ENCODE results near the gene MTUS2.

MTUS2 gene

DNA sequence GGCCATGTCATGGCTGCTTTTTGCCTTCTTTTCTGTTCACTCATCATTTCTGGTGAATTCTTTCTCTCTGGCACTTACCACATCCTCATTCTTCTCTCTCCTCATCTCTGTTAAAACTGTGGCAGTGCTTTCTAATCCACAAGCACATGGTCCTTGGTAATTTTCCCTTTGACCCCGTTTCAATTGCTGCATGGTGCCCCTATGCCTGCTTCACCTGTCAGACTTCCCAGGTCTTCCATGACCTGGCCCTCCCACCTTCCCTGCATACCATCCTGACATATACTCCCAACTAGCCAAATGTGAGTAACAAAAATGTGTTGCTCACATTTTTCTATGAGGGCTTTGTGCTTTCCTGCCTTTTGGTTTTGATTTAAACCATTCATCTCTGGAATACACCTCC lies 286.5 kb downstream of the MTUS2 start:
- no peak overlapping the region for H3K4me3 ChIP-seq (ENCODE audit: low read depth, low read length)
- TF ChIP-seq, protein P1, sequence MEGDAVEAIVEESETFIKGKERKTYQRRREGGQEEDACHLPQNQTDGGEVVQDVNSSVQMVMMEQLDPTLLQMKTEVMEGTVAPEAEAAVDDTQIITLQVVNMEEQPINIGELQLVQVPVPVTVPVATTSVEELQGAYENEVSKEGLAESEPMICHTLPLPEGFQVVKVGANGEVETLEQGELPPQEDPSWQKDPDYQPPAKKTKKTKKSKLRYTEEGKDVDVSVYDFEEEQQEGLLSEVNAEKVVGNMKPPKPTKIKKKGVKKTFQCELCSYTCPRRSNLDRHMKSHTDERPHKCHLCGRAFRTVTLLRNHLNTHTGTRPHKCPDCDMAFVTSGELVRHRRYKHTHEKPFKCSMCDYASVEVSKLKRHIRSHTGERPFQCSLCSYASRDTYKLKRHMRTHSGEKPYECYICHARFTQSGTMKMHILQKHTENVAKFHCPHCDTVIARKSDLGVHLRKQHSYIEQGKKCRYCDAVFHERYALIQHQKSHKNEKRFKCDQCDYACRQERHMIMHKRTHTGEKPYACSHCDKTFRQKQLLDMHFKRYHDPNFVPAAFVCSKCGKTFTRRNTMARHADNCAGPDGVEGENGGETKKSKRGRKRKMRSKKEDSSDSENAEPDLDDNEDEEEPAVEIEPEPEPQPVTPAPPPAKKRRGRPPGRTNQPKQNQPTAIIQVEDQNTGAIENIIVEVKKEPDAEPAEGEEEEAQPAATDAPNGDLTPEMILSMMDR (conservative IDR thresholded peaks at IDR 0.05; ENCODE audit: low read depth, low read length): no peak
- DNase-seq (ENCODE audit: low read depth): no peak

DNA sequence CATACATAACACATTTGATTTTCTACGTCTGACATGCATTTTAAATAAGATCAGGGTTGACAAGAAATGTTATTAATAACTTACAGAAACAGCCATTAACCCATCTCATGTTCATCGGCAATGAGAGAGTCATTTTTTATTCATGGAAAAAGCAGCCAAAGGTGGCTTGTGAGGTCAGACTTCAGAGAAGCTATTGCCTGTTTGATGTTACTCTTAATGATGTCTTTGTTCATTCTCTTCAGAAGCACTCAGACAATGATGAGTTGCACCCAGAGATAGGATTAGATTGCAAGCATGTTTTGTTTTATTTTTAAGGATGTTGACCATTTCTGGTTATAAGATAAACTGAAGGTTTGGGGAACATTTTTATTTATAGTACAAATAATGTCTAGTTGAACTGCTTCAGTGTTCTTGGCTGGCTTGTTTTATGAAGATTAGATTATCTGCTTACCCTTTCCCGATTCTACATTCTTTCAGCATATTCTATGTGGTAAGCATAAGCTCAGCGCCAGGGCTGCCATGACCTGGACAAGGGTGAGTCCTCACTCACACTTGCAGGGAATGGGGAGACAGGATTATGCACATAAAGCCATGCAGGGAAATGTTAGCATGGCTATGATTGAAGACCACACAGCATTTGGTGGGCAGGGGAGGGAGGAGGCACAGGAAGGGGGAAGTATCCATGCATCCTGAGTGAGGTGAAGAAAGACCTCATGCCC lies 288.1 kb downstream of the MTUS2 start:
- no peak for DNase-seq (ENCODE audit: low read depth)
- H3K4me3 ChIP-seq (ENCODE audit: low read depth, low read length): no peak overlapping the region
- TF ChIP-seq, protein P1 (conservative IDR thresholded peaks at IDR 0.05; ENCODE audit: low read depth, low read length): no peak

DNA sequence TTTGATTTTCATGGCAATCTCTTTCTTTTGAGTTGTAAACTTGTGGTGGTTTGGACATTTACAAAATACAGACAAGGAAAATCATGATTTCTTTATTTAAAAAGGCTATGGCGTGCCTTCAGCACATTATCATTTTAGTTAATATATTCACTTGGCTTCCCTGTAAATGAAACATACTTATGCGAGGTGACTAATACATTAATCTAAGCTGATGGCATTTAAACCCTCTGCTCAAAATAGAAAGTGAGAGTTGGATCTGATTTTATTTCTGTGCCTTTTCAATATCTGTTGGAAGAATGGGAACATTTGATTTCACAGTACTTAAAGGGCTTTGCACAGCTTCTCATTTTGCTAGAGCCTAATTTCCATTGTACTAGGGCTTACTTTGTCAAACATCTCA lies 289.8 kb downstream of the MTUS2 start:
- no peak for DNase-seq (ENCODE audit: low read depth)
- H3K4me3 ChIP-seq (ENCODE audit: low read depth, low read length): no peak overlapping the region
- TF ChIP-seq, protein P1 (conservative IDR thresholded peaks at IDR 0.05; ENCODE audit: low read depth, low read length): no peak

DNA sequence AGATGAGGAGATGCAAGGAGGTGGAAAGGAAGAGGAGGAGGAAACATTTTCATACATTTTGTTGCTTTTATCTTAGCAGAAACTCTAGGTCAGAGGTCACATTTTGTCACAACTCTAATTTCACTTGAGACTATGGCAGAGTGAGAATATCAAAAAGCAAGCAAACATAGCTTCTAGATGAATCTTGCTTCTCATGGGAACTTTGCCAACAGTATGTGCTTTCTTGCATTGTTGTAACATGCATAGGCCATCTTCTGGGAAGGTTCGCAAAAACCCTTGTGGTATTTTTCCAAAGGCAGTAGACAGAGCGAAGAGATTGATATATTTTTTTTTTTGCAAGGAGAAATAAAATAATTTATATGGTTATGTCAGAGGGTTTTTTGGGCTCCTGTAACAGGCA lies 291.3 kb downstream of the MTUS2 start:
- TF ChIP-seq, protein P1 (conservative IDR thresholded peaks at IDR 0.05; ENCODE audit: low read depth, low read length): no peak
- H3K4me3 ChIP-seq (ENCODE audit: low read depth, low read length): no peak overlapping the region
- peak; percentile 43 for DNase-seq (ENCODE audit: low read depth)

DNA sequence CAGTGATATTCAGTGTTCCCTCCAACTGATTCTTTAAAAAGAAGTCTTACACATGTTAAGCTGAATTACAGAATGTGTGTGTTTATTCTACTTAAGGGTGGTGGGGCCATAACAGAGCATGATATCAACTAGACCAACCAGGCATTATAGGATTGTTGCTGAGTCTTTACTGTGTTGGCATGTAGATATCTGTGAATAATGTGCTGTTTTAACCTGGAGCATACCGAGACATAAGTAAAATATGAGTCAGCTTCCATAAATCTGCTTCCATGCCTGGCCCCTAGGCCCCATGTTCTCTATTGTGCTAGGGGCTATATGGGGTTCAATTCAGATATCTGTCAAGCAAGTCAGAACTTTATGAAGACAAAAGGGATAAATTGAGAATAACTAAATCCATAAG lies 295.7 kb downstream of the MTUS2 start:
- TF ChIP-seq, protein P1 (conservative IDR thresholded peaks at IDR 0.05; ENCODE audit: low read depth, low read length): no peak

DNA sequence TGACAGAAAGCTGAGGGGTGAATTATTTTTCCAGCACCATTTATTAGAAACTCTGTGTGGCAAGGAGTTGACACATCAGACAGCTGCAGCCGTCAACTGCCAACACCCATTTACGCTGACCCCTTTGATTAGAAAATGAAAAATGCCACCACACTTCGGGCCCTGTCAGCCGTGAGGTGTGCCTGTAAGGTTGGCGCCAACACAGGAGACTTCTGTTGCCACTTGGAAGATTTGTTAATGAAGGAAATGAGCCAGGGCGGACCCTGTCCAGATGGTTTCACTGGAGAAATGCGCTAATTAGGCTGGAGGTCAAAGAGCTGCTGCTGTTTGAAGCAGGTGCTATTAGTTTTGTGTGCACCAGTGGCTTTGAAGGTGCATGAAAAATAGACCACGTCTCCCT lies 297.5 kb downstream of the MTUS2 start:
- no peak for DNase-seq (ENCODE audit: low read depth)
- TF ChIP-seq, protein P1 (conservative IDR thresholded peaks at IDR 0.05; ENCODE audit: low read depth, low read length): no peak
- no peak overlapping the region for H3K4me3 ChIP-seq (ENCODE audit: low read depth, low read length)

More for the DNA sequence above, 295.7 kb downstream of the MTUS2 start:
- DNase-seq (ENCODE audit: low read depth): no peak
- H3K4me3 ChIP-seq (ENCODE audit: low read depth, low read length): no peak overlapping the region

DNA sequence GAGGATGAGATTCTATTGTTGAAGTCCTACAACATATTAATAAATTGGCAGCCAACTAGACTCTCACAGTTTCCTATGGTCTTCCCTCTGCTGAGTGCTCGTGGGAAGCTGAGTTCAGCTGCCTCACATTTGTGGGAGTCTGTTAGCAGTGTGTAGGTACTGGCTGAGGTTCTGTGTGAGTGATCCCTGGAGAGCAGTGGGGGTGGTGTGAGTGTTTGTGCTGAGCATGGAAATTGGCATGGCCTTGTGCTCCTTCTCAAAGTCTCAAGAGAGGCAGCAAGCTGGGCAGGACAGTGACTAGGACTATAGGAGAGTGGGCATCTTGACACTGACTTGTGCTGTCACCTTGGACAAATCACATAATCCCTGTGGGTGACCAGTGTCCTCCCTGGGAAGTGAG lies 298.3 kb downstream of the MTUS2 start:
- DNase-seq (ENCODE audit: low read depth): no peak
- TF ChIP-seq, protein P1 (conservative IDR thresholded peaks at IDR 0.05; ENCODE audit: low read depth, low read length): no peak
- no peak overlapping the region for H3K4me3 ChIP-seq (ENCODE audit: low read depth, low read length)
